SK-N-MC (cell line): ENCODE measurements around the gene POLK.

Source experiments
- DNase-seq: peaks from one replicate; pipeline ENCODE4 v3.0.0-alpha.2; 2011; ENCODE audit warnings: low read depth, low spot score
- H3K27ac ChIP-seq: fragments of 200-600 bp; sonication (generic); 2 replicates; pipeline ENCODE4 v1.5.1; 2016; ENCODE audit warnings: mixed run types
- H3K36me3 ChIP-seq: fragments of 200-600 bp; sonication (generic); 2 replicates; pipeline ENCODE4 v1.6.1; 2017; ENCODE audit warnings: antibody characterized with exemption, low read length, mixed read lengths; ENCODE audit not compliant: insufficient read depth
- H3K4me3 ChIP-seq: fragments of 200-600 bp; sonication (generic); 2 replicates; pipeline ENCODE4 v1.5.1; 2016
- H3K9ac ChIP-seq: fragments of 200-600 bp; sonication (generic); 2 replicates; pipeline ENCODE4 v1.8.0; 2017; ENCODE audit warnings: mixed run types, mixed read lengths; ENCODE audit not compliant: insufficient read length
- H3K9me3 ChIP-seq: fragments of 200-600 bp; sonication (generic); 2 replicates; pipeline ENCODE4 v1.6.1; 2017; ENCODE audit warnings: low read depth, mild to moderate bottlenecking, antibody characterized with exemption, low read length, moderate library complexity, mixed read lengths
- EZH2 ChIP-seq: fragments of 200-600 bp; sonication (generic); IDR thresholded peaks from one replicate; pipeline ENCODE4 v1.6.1; 2017; ENCODE audit warnings: antibody characterized with exemption
- FOXP2 ChIP-seq: optimal IDR thresholded peaks from 2 replicates; pipeline ENCODE3; 2011; ENCODE audit warnings: mild to moderate bottlenecking, moderate library complexity; ENCODE audit not compliant: insufficient read depth; ENCODE audit errors: extremely low read length, control extremely low read depth
- POLR2AphosphoS5 ChIP-seq: IDR thresholded peaks from 2 replicates; pipeline ENCODE4 v1.6.1; 2012; ENCODE audit warnings: mild to moderate bottlenecking, low read depth, low read length, borderline replicate concordance

POLK gene

DNA sequence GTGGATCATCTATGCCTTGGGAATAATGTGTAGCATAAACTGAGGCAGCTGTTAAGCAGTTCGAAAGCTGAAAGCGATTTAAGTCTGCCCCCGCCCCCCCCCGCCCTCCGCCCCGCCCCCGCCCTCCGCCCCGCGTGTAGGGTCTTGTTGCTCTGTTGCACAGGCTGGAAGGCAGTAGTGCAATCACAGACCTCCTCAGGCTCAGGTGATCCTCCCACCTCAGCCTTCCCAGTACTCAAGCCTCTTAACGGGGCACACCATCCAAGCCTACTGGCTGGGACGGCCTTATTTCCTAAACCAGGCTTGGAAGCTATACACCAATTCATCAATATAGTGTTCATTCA is 100.5 kb downstream of the POLK start:
- TF ChIP-seq POLR2AphosphoS5 (no peak), FOXP2 (no peak), EZH2 (no peak)
- no peak overlapping the region for H3K4me3 ChIP-seq
- H3K36me3 ChIP-seq, result no peaks in the 10 kb centered on the region
- H3K27ac ChIP-seq, result no peak overlapping the region
- H3K9me3 ChIP-seq, result no peaks in the 10 kb centered on the region
- no peak for DNase-seq
- no peak overlapping the region for H3K9ac ChIP-seq

DNA sequence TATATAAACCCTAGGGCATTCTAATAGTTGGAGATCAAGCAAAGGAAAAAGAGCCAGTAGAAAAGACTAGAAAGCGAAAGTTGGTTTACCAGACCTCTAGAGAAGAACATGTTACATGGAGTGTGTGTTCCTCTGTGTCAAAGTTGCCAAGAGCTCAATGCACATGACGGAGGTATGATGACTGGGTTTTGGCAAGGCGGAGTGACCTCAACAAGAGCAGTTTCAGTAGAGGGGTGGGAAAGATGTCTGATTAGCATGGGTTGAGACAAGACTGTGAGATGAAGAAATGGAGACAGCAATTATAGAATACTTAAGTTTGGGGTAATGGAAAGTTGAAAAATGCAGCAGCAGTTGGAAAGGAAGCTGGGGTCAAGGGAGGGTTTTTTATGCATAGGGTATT is 101.2 kb downstream of the POLK start:
- DNase-seq, result no peak
- no peaks in the 10 kb centered on the region for H3K9me3 ChIP-seq
- no peak overlapping the region for H3K27ac ChIP-seq
- TF ChIP-seq POLR2AphosphoS5, result no peak
- no peak for TF ChIP-seq FOXP2
- TF ChIP-seq EZH2, result no peak
- no peaks in the 10 kb centered on the region for H3K36me3 ChIP-seq
- no peak overlapping the region for H3K4me3 ChIP-seq
- no peak overlapping the region for H3K9ac ChIP-seq

DNA sequence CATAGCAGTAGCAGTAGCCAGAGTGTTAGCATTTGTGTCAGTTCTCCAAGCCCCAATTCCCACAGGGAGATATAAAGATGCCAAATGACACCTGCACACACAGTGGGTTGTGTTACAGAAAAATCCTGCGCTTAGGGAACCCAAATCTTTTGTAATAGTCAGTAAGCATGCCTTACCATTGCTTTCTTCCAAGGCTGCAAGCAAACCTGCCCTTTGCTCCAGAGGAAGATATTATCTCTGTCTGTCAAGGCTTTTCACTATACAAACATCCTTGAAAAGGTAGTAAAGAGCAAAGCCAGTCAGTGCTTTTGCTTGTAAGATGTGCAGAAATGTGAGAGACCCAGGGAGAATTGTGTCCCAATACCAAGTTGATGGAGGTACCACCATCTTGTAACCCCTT is 102.5 kb downstream of the POLK start:
- H3K36me3 ChIP-seq, result no peaks in the 10 kb centered on the region
- H3K9me3 ChIP-seq, result no peaks in the 10 kb centered on the region
- TF ChIP-seq EZH2 (no peak), POLR2AphosphoS5 (no peak), FOXP2 (no peak)
- no peak for DNase-seq
- no peak overlapping the region for H3K9ac ChIP-seq
- no peak overlapping the region for H3K4me3 ChIP-seq
- no peak overlapping the region for H3K27ac ChIP-seq

GRCh38 chr5:75616371-75616881 is 104.7 kb downstream of the POLK start:
- TF ChIP-seq EZH2 (no peak), FOXP2 (no peak), POLR2AphosphoS5 (no peak)
- Histone ChIP-seq H3K9ac (no peak overlapping the region), H3K4me3 (no peak overlapping the region), H3K36me3 (no peaks in the 10 kb centered on the region), H3K27ac (no peak overlapping the region), H3K9me3 (no peaks in the 10 kb centered on the region)
- DNase-seq, result no peak

DNA sequence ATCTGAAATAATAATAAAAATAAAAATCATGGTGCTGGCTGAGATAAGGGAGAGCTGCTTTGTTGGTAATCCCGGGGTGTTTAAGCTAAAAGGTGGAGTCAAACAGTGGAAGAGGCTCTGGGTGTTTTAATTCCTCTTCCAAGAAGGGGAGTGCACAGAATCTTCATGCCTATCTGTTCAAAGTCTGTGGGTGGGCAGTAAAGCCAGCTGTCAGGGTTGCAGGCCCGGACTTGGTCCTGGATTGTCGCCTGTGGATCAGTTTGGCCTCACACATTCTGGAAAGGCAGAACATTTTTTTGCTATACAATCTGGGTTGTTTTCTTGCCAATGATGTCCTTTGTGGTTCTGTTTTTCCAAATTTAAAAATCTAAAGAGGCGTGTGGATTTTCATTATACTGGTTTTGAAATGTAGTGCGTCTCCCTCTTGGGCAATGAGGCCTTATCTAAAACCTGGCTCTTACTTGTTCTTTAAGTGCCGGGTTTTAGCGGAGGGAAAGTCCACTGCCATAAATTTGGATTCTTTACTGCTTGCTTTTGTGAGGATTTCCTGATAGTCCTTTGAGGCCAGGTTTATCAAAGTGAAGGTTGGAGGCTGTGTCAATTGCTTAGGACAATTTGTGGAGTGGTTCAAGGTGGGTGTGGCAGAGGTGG is 105.4 kb downstream of the POLK start:
- Histone ChIP-seq H3K4me3 (no peak overlapping the region), H3K27ac (no peak overlapping the region), H3K9me3 (no peaks in the 10 kb centered on the region), H3K9ac (no peak overlapping the region), H3K36me3 (no peaks in the 10 kb centered on the region)
- no peak for TF ChIP-seq POLR2AphosphoS5
- no peak for DNase-seq

DNA sequence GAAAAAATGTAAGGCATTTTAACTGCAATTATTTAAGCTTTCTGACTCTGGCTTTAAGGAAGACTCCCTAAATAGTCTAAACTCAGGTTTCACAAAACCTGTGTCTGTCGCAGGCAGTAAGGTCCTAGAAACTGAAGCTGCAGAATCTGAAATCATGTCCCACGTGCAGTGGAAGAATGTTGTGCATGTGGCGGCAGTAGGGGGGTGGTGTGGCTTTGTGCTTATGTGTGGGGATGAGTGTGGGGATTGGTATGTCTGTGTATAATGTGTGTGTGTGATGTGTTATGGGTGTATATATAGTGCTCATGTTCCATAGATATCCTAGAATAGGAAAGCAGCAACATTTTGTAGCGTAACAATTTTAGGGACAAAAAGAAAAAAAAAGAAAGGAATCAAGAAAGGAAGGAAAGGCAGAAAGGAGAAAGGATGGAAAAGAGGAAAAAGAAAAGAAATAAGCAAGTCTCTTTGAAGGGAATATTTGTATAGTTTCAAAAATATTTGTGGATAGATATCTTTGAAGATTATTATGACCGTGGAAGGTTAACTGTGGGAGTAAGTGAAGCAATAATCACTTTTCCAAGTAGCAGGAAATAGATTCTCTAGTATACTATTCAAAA is 106.2 kb downstream of the POLK start:
- no peaks in the 10 kb centered on the region for H3K9me3 ChIP-seq
- no peak for DNase-seq
- no peak overlapping the region for H3K4me3 ChIP-seq
- no peak overlapping the region for H3K27ac ChIP-seq
- TF ChIP-seq FOXP2, result no peak
- TF ChIP-seq POLR2AphosphoS5, result no peak
- no peak for TF ChIP-seq EZH2
- H3K9ac ChIP-seq, result no peak overlapping the region
- no peaks in the 10 kb centered on the region for H3K36me3 ChIP-seq

DNA sequence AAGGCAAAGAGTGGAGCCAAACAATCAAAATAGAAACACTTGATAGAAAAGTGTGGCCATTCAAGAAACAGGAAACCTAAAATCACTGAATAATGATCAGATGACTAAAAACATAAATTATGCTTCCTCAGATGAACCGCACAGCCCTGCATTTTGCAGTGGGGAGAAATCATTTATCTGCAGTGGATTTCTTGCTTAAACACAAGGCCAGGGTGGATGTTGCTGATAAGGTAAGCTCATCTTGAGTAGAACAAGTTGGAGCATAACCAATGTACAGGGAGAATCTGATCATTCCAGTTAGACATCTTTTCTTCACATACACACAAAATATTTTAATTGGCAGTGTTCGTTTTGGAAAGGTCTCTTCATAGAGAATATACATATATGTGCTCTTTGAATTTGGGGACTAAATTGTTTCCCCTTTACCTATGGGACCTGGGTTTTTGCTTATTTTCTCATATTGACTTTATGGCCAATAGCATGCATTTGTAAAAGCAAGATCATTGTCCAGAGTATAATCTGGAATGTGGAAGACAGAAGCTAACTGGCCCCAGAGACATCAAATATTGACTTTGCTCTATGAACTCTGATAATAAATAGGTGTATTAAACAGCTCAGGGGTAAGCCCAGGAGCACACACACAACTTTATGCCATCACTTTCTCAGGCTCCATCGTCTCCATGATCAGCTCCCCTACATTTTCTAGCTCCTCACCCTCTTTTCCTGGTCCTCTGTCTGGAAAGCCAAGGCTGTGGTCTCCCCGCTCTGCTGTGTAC is 108.7 kb downstream of the POLK start:
- Histone ChIP-seq H3K4me3 (no peak overlapping the region), H3K27ac (no peak overlapping the region)
- no peak for DNase-seq

GRCh38 chr5:75622564-75622963 is 110.9 kb downstream of the POLK start:
- TF ChIP-seq EZH2 (no peak), POLR2AphosphoS5 (no peak), FOXP2 (no peak)
- no peaks in the 10 kb centered on the region for H3K36me3 ChIP-seq
- H3K27ac ChIP-seq, result no peak overlapping the region
- H3K4me3 ChIP-seq, result no peak overlapping the region
- H3K9me3 ChIP-seq, result no peaks in the 10 kb centered on the region
- no peak for DNase-seq
- no peak overlapping the region for H3K9ac ChIP-seq

More for the DNA sequence above, 108.7 kb downstream of the POLK start:
- Histone ChIP-seq H3K9me3 (no peaks in the 10 kb centered on the region), H3K36me3 (no peaks in the 10 kb centered on the region), H3K9ac (no peak overlapping the region)
- no peak for TF ChIP-seq FOXP2
- TF ChIP-seq POLR2AphosphoS5, result no peak
- no peak for TF ChIP-seq EZH2
